Parathyroid adenoma (tissue), 2 donors: ENCODE data around the gene SEPTIN8.

ENCODE experiments used
- H2AFZ ChIP-seq: fragments of 300-600 bp; sonication (generic); one replicate; pipeline ENCODE4 v1.7.0; 2017; ENCODE audit warnings: antibody characterized with exemption, mild to moderate bottlenecking
- H3K27ac ChIP-seq: fragments of 300-600 bp; sonication (generic); one replicate; pipeline ENCODE4 v1.7.0; 2017
- H3K27me3 ChIP-seq: fragments of 300-600 bp; sonication (generic); one replicate; pipeline ENCODE4 v1.7.0; 2017; ENCODE audit warnings: low read length; ENCODE audit not compliant: control insufficient read depth, insufficient read depth
- H3K36me3 ChIP-seq: fragments of 300-600 bp; sonication (generic); one replicate; pipeline ENCODE4 v1.7.0; 2017; ENCODE audit warnings: low read length; ENCODE audit not compliant: control insufficient read depth, insufficient read depth
- H3K4me1 ChIP-seq: fragments of 300-600 bp; sonication (generic); one replicate; pipeline ENCODE4 v1.7.0; 2017; ENCODE audit warnings: control low read depth
- H3K4me2 ChIP-seq: fragments of 300-600 bp; sonication (generic); one replicate; pipeline ENCODE4 v1.7.0; 2017; ENCODE audit warnings: low read length
- H3K4me3 ChIP-seq: fragments of 300-600 bp; sonication (generic); one replicate; pipeline ENCODE4 v1.7.0; 2017; ENCODE audit warnings: low read depth, low read length
- H3K79me2 ChIP-seq: fragments of 300-600 bp; sonication (generic); one replicate; pipeline ENCODE4 v1.7.0; 2017; ENCODE audit warnings: control low read depth
- H3K9ac ChIP-seq: fragments of 300-600 bp; sonication (generic); one replicate; pipeline ENCODE4 v1.7.0; 2017; ENCODE audit warnings: mild to moderate bottlenecking
- H3K9me3 ChIP-seq: fragments of 300-600 bp; sonication (generic); one replicate; pipeline ENCODE4 v1.7.0; 2017; ENCODE audit warnings: low read length; ENCODE audit not compliant: control insufficient read depth
- CTCF ChIP-seq: fragments of 300-600 bp; sonication (generic); IDR thresholded peaks from one replicate; pipeline ENCODE4 v1.7.0; 2017; ENCODE audit warnings: antibody characterized with exemption, mild to moderate bottlenecking
- donor health status: primary hyperparathyroidism.

Gene SEPTIN8

GRCh38 chr5:132779961-132780360, 2.9 kb upstream of the SEPTIN8 start:
- peaks cover 8% of the 10 kb centered on the region for H3K4me1 ChIP-seq
- H3K79me2 ChIP-seq, result no peaks in the 10 kb centered on the region
- no peak for TF ChIP-seq CTCF
- no peak overlapping the region for H3K27ac ChIP-seq
- H2AFZ ChIP-seq, result no peak overlapping the region
- H3K36me3 ChIP-seq, result no peaks in the 10 kb centered on the region
- no peaks in the 10 kb centered on the region for H3K27me3 ChIP-seq
- no peak overlapping the region for H3K4me2 ChIP-seq
- no peak overlapping the region for H3K4me3 ChIP-seq
- H3K9ac ChIP-seq, result no peak overlapping the region
- H3K9me3 ChIP-seq, result no peaks in the 10 kb centered on the region

GRCh38 chr5:132778856-132779255, 1.8 kb upstream of the SEPTIN8 start:
- no peak overlapping the region for H2AFZ ChIP-seq
- H3K79me2 ChIP-seq, result no peaks in the 10 kb centered on the region
- no peak overlapping the region for H3K4me3 ChIP-seq
- no peaks in the 10 kb centered on the region for H3K36me3 ChIP-seq
- TF ChIP-seq CTCF, result no peak
- H3K27me3 ChIP-seq, result no peaks in the 10 kb centered on the region
- no peaks in the 10 kb centered on the region for H3K9me3 ChIP-seq
- H3K4me1 ChIP-seq, result peaks cover 19% of the 10 kb centered on the region
- no peak overlapping the region for H3K4me2 ChIP-seq
- no peak overlapping the region for H3K27ac ChIP-seq
- H3K9ac ChIP-seq, result no peak overlapping the region

GRCh38 chr5:132778129-132778528, 1.1 kb upstream of the SEPTIN8 start:
- Histone ChIP-seq H3K4me2 (no peak overlapping the region), H3K27me3 (no peaks in the 10 kb centered on the region), H3K79me2 (peaks cover 4% of the 10 kb centered on the region), H3K9me3 (no peaks in the 10 kb centered on the region), H3K4me3 (peak overlapping the region; percentile 70), H2AFZ (peak overlapping the region; percentile 95), H3K4me1 (peaks cover 27% of the 10 kb centered on the region), H3K27ac (no peak overlapping the region), H3K9ac (no peak overlapping the region), H3K36me3 (no peaks in the 10 kb centered on the region)
- TF ChIP-seq CTCF, result no peak

GRCh38 chr5:132776938-132777208, 166 bp downstream of the SEPTIN8 start:
- Histone ChIP-seq H3K4me1 (peaks cover 36% of the 10 kb centered on the region), H3K27me3 (no peaks in the 10 kb centered on the region), H3K9ac (no peak overlapping the region), H3K36me3 (no peaks in the 10 kb centered on the region), H3K4me3 (peak overlapping the region; percentile 64), H3K79me2 (peaks cover 6% of the 10 kb centered on the region), H2AFZ (peak overlapping the region; percentile 79), H3K9me3 (no peaks in the 10 kb centered on the region), H3K27ac (no peak overlapping the region), H3K4me2 (peak overlapping the region; percentile 70)
- no peak for TF ChIP-seq CTCF

GRCh38 chr5:132776131-132776937, 705 bp downstream of the SEPTIN8 start:
- TF ChIP-seq CTCF, result no peak
- peak overlapping the region; percentile 64 for H3K4me3 ChIP-seq
- peak overlapping the region; percentile 79 for H2AFZ ChIP-seq
- H3K79me2 ChIP-seq, result peaks cover 6% of the 10 kb centered on the region
- H3K4me1 ChIP-seq, result peaks cover 36% of the 10 kb centered on the region
- no peak overlapping the region for H3K9ac ChIP-seq
- H3K4me2 ChIP-seq, result peak overlapping the region; percentile 70
- no peaks in the 10 kb centered on the region for H3K36me3 ChIP-seq
- no peaks in the 10 kb centered on the region for H3K27me3 ChIP-seq
- no peaks in the 10 kb centered on the region for H3K9me3 ChIP-seq
- H3K27ac ChIP-seq, result peak overlapping the region; percentile 62
